GM23338 (cell line): ENCODE results near the gene BDH1.

Experiments
- CREB1 ChIP-seq: fragments of 250-450 bp; sonication (Bioruptor Pico); IDR thresholded peaks from 2 replicates; pipeline ENCODE4 v1.5.0; 2020; ENCODE audit warnings: low read depth, mild to moderate bottlenecking, moderate library complexity
- EZH2 ChIP-seq: fragments of 200-600 bp; sonication (generic); IDR thresholded peaks from one replicate; pipeline ENCODE4 v1.8.0; 2017; ENCODE audit warnings: antibody characterized with exemption, mild to moderate bottlenecking, low read depth; ENCODE audit not compliant: unreplicated experiment
- EZH2phosphoT487 ChIP-seq: fragments of 200-600 bp; sonication (generic); IDR thresholded peaks from one replicate; pipeline ENCODE4 v1.8.1; 2018; ENCODE audit warnings: antibody characterized with exemption; ENCODE audit not compliant: unreplicated experiment
- JUNB ChIP-seq: IDR thresholded peaks from one replicate; pipeline ENCODE4 v1.6.1; 2016; ENCODE audit warnings: antibody characterized with exemption; ENCODE audit not compliant: unreplicated experiment
- POLR2AphosphoS5 ChIP-seq: IDR thresholded peaks from 2 replicates; pipeline ENCODE4 v1.6.1; 2016; ENCODE audit warnings: antibody characterized with exemption, low read depth
- STAT1 ChIP-seq: IDR thresholded peaks from one replicate; pipeline ENCODE4 v1.6.1; 2016; ENCODE audit warnings: antibody characterized with exemption; ENCODE audit not compliant: unreplicated experiment
- ZNF114 ChIP-seq: fragments of 250-450 bp; sonication (Bioruptor Pico); IDR thresholded peaks from 2 replicates; pipeline ENCODE4 v1.5.0; 2020; ENCODE audit warnings: mild to moderate bottlenecking, moderate library complexity
- TF ChIP-seq, protein P1 (sequence below), 2 experiments: fragments of 200-600 bp in 1 of 2; sonication (generic) in 1 of 2; conservative IDR thresholded peaks; 2 replicates each; pipeline versions ENCODE4 v1.5.1 to v1.6.1; 2016 to 2017; ENCODE audit warnings: antibody characterized with exemption in 2 of 2, low read depth in 2 of 2, mild to moderate bottlenecking in 2 of 2, moderate library complexity in 1 of 2
- TF ChIP-seq, protein P2 (sequence below): IDR thresholded peaks from one replicate; pipeline ENCODE4 v1.6.1; 2018; ENCODE audit warnings: antibody characterized with exemption; ENCODE audit not compliant: unreplicated experiment

DNA sequence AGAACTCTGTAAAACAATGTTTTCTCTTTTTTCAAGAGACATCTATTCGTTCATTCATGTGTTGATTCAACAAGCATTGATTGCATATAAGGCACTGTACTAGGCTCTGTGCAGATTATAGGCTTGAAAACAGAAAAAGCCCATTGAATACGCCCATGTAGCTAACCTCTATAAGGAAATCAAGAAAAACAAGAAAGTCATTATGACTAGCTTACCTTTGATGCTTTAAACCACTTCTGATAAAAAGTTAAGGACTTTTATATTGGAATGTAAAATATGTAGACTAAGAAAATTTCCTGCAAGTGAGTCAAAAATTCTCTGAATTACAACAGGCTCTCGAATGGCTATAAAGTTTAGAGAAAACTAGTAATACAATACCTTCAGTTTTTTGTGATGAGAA is 92.5 kb downstream of the BDH1 start:
- TF ChIP-seq, protein P1, sequence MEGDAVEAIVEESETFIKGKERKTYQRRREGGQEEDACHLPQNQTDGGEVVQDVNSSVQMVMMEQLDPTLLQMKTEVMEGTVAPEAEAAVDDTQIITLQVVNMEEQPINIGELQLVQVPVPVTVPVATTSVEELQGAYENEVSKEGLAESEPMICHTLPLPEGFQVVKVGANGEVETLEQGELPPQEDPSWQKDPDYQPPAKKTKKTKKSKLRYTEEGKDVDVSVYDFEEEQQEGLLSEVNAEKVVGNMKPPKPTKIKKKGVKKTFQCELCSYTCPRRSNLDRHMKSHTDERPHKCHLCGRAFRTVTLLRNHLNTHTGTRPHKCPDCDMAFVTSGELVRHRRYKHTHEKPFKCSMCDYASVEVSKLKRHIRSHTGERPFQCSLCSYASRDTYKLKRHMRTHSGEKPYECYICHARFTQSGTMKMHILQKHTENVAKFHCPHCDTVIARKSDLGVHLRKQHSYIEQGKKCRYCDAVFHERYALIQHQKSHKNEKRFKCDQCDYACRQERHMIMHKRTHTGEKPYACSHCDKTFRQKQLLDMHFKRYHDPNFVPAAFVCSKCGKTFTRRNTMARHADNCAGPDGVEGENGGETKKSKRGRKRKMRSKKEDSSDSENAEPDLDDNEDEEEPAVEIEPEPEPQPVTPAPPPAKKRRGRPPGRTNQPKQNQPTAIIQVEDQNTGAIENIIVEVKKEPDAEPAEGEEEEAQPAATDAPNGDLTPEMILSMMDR (conservative IDR thresholded peaks at IDR 0.05; ENCODE audit: low read depth in 2 of 2): no peak
- TF ChIP-seq EZH2phosphoT487: no peak
- TF ChIP-seq EZH2: no peak
- no peak for TF ChIP-seq POLR2AphosphoS5
- no peak for TF ChIP-seq ZNF114 (CRISPR knock-in tag)
- TF ChIP-seq, protein P2, sequence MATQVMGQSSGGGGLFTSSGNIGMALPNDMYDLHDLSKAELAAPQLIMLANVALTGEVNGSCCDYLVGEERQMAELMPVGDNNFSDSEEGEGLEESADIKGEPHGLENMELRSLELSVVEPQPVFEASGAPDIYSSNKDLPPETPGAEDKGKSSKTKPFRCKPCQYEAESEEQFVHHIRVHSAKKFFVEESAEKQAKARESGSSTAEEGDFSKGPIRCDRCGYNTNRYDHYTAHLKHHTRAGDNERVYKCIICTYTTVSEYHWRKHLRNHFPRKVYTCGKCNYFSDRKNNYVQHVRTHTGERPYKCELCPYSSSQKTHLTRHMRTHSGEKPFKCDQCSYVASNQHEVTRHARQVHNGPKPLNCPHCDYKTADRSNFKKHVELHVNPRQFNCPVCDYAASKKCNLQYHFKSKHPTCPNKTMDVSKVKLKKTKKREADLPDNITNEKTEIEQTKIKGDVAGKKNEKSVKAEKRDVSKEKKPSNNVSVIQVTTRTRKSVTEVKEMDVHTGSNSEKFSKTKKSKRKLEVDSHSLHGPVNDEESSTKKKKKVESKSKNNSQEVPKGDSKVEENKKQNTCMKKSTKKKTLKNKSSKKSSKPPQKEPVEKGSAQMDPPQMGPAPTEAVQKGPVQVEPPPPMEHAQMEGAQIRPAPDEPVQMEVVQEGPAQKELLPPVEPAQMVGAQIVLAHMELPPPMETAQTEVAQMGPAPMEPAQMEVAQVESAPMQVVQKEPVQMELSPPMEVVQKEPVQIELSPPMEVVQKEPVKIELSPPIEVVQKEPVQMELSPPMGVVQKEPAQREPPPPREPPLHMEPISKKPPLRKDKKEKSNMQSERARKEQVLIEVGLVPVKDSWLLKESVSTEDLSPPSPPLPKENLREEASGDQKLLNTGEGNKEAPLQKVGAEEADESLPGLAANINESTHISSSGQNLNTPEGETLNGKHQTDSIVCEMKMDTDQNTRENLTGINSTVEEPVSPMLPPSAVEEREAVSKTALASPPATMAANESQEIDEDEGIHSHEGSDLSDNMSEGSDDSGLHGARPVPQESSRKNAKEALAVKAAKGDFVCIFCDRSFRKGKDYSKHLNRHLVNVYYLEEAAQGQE: no peak
- no peak for TF ChIP-seq JUNB
- no peak for TF ChIP-seq CREB1 (CRISPR knock-in tag)
- TF ChIP-seq STAT1: no peak
